Glutamatergic neuron (in vitro differentiated cells): Measurements from ENCODE around the gene LINGO1. TPM values are rescaled to one million over a fixed set of nuclear protein-coding genes. Genes with fewer than 3 reads are reported as not detected.

ENCODE experiments used
- DNase-seq: peaks from one replicate; pipeline ENCODE4 v3.0.0; 2022
- H3K27ac Mint-ChIP-seq: one replicate; pipeline ENCODE4 v1.8.0; 2020; ENCODE audit warnings: mild to moderate bottlenecking, mixed read lengths, inconsistent platforms; ENCODE audit not compliant: unreplicated experiment
- H3K27me3 Mint-ChIP-seq: one replicate; pipeline ENCODE4 v1.8.0; 2020; ENCODE audit warnings: mild to moderate bottlenecking, moderate library complexity, mixed read lengths, inconsistent platforms; ENCODE audit not compliant: unreplicated experiment
- H3K36me3 Mint-ChIP-seq: one replicate; pipeline ENCODE4 v1.8.0; 2020; ENCODE audit warnings: mild to moderate bottlenecking, mixed read lengths, inconsistent platforms; ENCODE audit not compliant: unreplicated experiment
- H3K4me1 Mint-ChIP-seq: one replicate; pipeline ENCODE4 v1.8.0; 2020; ENCODE audit warnings: mild to moderate bottlenecking, low read depth, mixed read lengths, inconsistent platforms; ENCODE audit not compliant: unreplicated experiment
- H3K4me3 Mint-ChIP-seq: one replicate; pipeline ENCODE4 v1.8.0; 2020; ENCODE audit warnings: mild to moderate bottlenecking, mixed read lengths, inconsistent platforms; ENCODE audit not compliant: unreplicated experiment
- H3K9me3 Mint-ChIP-seq: one replicate; pipeline ENCODE4 v1.8.0; 2020; ENCODE audit warnings: mild to moderate bottlenecking, moderate library complexity, mixed read lengths, inconsistent platforms; ENCODE audit not compliant: unreplicated experiment
- total RNA-seq: library from RNA; stranded (reverse); fragmentation: NEBNext Ultra II Directional; extraction: Animal tissue kit (Norgen Biotek cat#: 25700); gene quantifications from one replicate; pipeline ENCODE4 v1.2.1, GENCODE V29; 2021; ENCODE audit not compliant: unreplicated experiment
- TF ChIP-seq, protein P1 (sequence below): fragments of 200-600 bp; sonication (generic); IDR thresholded peaks from one replicate; pipeline ENCODE4 v1.5.0; 2021; ENCODE audit not compliant: partially characterized antibody, unreplicated experiment

Gene LINGO1
- total RNA-seq, 1 donor from 2014 or later: 180 TPM

GRCh38 chr15:77649017-77649416 is 16.3 kb upstream of the LINGO1 start:
- no peak overlapping the region for H3K4me3 Mint-ChIP-seq
- H3K36me3 Mint-ChIP-seq: no peaks in the 10 kb centered on the region
- no peak overlapping the region for H3K27ac Mint-ChIP-seq
- peaks cover 5% of the 10 kb centered on the region for H3K9me3 Mint-ChIP-seq
- H3K27me3 Mint-ChIP-seq: peaks cover 1% of the 10 kb centered on the region
- TF ChIP-seq, protein P1, sequence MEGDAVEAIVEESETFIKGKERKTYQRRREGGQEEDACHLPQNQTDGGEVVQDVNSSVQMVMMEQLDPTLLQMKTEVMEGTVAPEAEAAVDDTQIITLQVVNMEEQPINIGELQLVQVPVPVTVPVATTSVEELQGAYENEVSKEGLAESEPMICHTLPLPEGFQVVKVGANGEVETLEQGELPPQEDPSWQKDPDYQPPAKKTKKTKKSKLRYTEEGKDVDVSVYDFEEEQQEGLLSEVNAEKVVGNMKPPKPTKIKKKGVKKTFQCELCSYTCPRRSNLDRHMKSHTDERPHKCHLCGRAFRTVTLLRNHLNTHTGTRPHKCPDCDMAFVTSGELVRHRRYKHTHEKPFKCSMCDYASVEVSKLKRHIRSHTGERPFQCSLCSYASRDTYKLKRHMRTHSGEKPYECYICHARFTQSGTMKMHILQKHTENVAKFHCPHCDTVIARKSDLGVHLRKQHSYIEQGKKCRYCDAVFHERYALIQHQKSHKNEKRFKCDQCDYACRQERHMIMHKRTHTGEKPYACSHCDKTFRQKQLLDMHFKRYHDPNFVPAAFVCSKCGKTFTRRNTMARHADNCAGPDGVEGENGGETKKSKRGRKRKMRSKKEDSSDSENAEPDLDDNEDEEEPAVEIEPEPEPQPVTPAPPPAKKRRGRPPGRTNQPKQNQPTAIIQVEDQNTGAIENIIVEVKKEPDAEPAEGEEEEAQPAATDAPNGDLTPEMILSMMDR: no peak
- no peak for DNase-seq
- peaks cover 12% of the 10 kb centered on the region for H3K4me1 Mint-ChIP-seq

GRCh38 chr15:77647961-77648360 is 15.2 kb upstream of the LINGO1 start:
- no peak overlapping the region for H3K27ac Mint-ChIP-seq
- no peak overlapping the region for H3K4me3 Mint-ChIP-seq
- TF ChIP-seq, protein P1: no peak
- DNase-seq: no peak
- H3K36me3 Mint-ChIP-seq: no peaks in the 10 kb centered on the region
- H3K27me3 Mint-ChIP-seq: peaks cover 2% of the 10 kb centered on the region
- peaks cover 5% of the 10 kb centered on the region for H3K9me3 Mint-ChIP-seq
- H3K4me1 Mint-ChIP-seq: peaks cover 12% of the 10 kb centered on the region

- H3K27ac Mint-ChIP-seq: no peak overlapping the region
- no peaks in the 10 kb centered on the region for H3K36me3 Mint-ChIP-seq
- TF ChIP-seq, protein P1: no peak
- H3K9me3 Mint-ChIP-seq: peaks cover 2% of the 10 kb centered on the region
- H3K27me3 Mint-ChIP-seq: peaks cover 2% of the 10 kb centered on the region
- H3K4me3 Mint-ChIP-seq: no peak overlapping the region
- H3K4me1 Mint-ChIP-seq: peaks cover 6% of the 10 kb centered on the region
- no peak for DNase-seq
Measured at GRCh38 chr15:77646104-77646694, 13.5 kb upstream of the LINGO1 start.

- peaks cover 4% of the 10 kb centered on the region for H3K4me1 Mint-ChIP-seq
- no peak overlapping the region for H3K27ac Mint-ChIP-seq
- TF ChIP-seq, protein P1: no peak
Measured at GRCh38 chr15:77645602-77646001, 12.9 kb upstream of the LINGO1 start.

GRCh38 chr15:77644543-77645247 is 12.0 kb upstream of the LINGO1 start:
- no peak overlapping the region for H3K27ac Mint-ChIP-seq
- H3K4me1 Mint-ChIP-seq: peaks cover 4% of the 10 kb centered on the region
- TF ChIP-seq, protein P1: no peak
- DNase-seq: no peak
- no peaks in the 10 kb centered on the region for H3K36me3 Mint-ChIP-seq
- no peak overlapping the region for H3K4me3 Mint-ChIP-seq
- H3K9me3 Mint-ChIP-seq: peaks cover 2% of the 10 kb centered on the region
- H3K27me3 Mint-ChIP-seq: peaks cover 2% of the 10 kb centered on the region

More at GRCh38 chr15:77645602-77646001, 12.9 kb upstream of the LINGO1 start:
- Mint-ChIP-seq H3K27me3 (peaks cover 2% of the 10 kb centered on the region), H3K4me3 (no peak overlapping the region), H3K36me3 (no peaks in the 10 kb centered on the region), H3K9me3 (peaks cover 2% of the 10 kb centered on the region)
- no peak for DNase-seq
